Measurements from ENCODE around the gene CPT2.
"Not testable (repeated sequence)": the region's sequence is repeated elsewhere in the genome, so short reads cannot be mapped to it uniquely, and the experiment has no call there.

The CPT2 gene

GRCh38 chr1:53166912-53167311, 29.7 kb upstream of the CPT2 start:
- Mint-ChIP-seq H3K4me1 (no peaks in the 10 kb centered on the region), H3K9me3 (no peaks in the 10 kb centered on the region), H3K27ac (no peak overlapping the region), H3K4me3 (no peak overlapping the region), H3K36me3 (no peaks in the 10 kb centered on the region), H3K27me3 (peaks cover 6 to 44% of the 10 kb centered on the region in 2 donors)
- DNase-seq (no peak), ATAC-seq (replicated peaks) (no peak)

GRCh38 chr1:53172426-53173128, 24.0 kb upstream of the CPT2 start:
- ATAC-seq (replicated peaks) = peak; percentile 98 to 99
- H3K4me3 Mint-ChIP-seq = peak overlapping the region in 1 of 2 donors; percentile 18

GRCh38 chr1:53174971-53175913, 21.4 kb upstream of the CPT2 start:
- Mint-ChIP-seq H3K4me3 (no peak overlapping the region), H3K9me3 (no peaks in the 10 kb centered on the region), H3K27ac (peak overlapping the region; percentile 57), H3K36me3 (no peaks in the 10 kb centered on the region), H3K27me3 (peaks cover 24 to 52% of the 10 kb centered on the region in 2 donors), H3K4me1 (peaks cover 8 to 14% of the 10 kb centered on the region in 2 donors)
- ATAC-seq (replicated peaks) (no peak), DNase-seq (no peak)

More at GRCh38 chr1:53172426-53173128, 24.0 kb upstream of the CPT2 start:
- Mint-ChIP-seq H3K27ac (peak overlapping the region; percentile 7), H3K36me3 (no peaks in the 10 kb centered on the region), H3K27me3 (peaks cover 19 to 40% of the 10 kb centered on the region in 2 donors), H3K9me3 (no peaks in the 10 kb centered on the region), H3K4me1 (peaks cover 8 to 14% of the 10 kb centered on the region in 2 donors)
- DNase-seq = peak; percentile 17

- H3K9me3 Mint-ChIP-seq = no peaks in the 10 kb centered on the region
- no peak overlapping the region for H3K27ac Mint-ChIP-seq
- DNase-seq = no peak
These were observed 20.0 kb upstream of the CPT2 start for GRCh38 chr1:53176452-53177208.

GRCh38 chr1:53180226-53180625, 16.4 kb upstream of the CPT2 start:
- Mint-ChIP-seq H3K27ac (no peak overlapping the region), H3K36me3 (no peaks in the 10 kb centered on the region)

More at GRCh38 chr1:53176452-53177208, 20.0 kb upstream of the CPT2 start:
- H3K36me3 Mint-ChIP-seq = no peaks in the 10 kb centered on the region
- no peak overlapping the region for H3K4me3 Mint-ChIP-seq
- H3K27me3 Mint-ChIP-seq = peaks cover 34 to 62% of the 10 kb centered on the region in 2 donors
- H3K4me1 Mint-ChIP-seq = peaks cover 8 to 14% of the 10 kb centered on the region in 2 donors
- no peak for ATAC-seq (replicated peaks)

GRCh38 chr1:53180951-53181350, 15.7 kb upstream of the CPT2 start:
- Mint-ChIP-seq H3K4me1 (no peaks in the 10 kb centered on the region), H3K36me3 (no peaks in the 10 kb centered on the region)

More at GRCh38 chr1:53180226-53180625, 16.4 kb upstream of the CPT2 start:
- peaks cover 34 to 44% of the 10 kb centered on the region in 2 donors for H3K27me3 Mint-ChIP-seq
- DNase-seq (no peak), ATAC-seq (replicated peaks) (no peak)
- no peaks in the 10 kb centered on the region for H3K4me1 Mint-ChIP-seq
- no peak overlapping the region for H3K4me3 Mint-ChIP-seq
- H3K9me3 Mint-ChIP-seq = no peaks in the 10 kb centered on the region

GRCh38 chr1:53182111-53182593, 14.5 kb upstream of the CPT2 start:
- peak; percentile 57 for DNase-seq
- peak; percentile 90 to 92 for ATAC-seq (replicated peaks)
- Mint-ChIP-seq H3K27ac (no peak overlapping the region), H3K27me3 (peaks cover 23 to 33% of the 10 kb centered on the region in 2 donors), H3K4me3 (no peak overlapping the region), H3K36me3 (no peaks in the 10 kb centered on the region), H3K9me3 (no peaks in the 10 kb centered on the region), H3K4me1 (no peaks in the 10 kb centered on the region)

More at GRCh38 chr1:53180951-53181350, 15.7 kb upstream of the CPT2 start:
- Mint-ChIP-seq H3K27ac (no peak overlapping the region), H3K27me3 (peaks cover 29 to 38% of the 10 kb centered on the region in 2 donors), H3K4me3 (no peak overlapping the region), H3K9me3 (no peaks in the 10 kb centered on the region)
- no peak for DNase-seq
- ATAC-seq (replicated peaks) = no peak

GRCh38 chr1:53182716-53183094, 13.9 kb upstream of the CPT2 start:
- H3K36me3 Mint-ChIP-seq = no peaks in the 10 kb centered on the region
- H3K9me3 Mint-ChIP-seq = no peaks in the 10 kb centered on the region
- ATAC-seq (replicated peaks) (no peak), DNase-seq (no peak)
- no peak overlapping the region for H3K4me3 Mint-ChIP-seq
- peaks cover 22 to 33% of the 10 kb centered on the region in 2 donors for H3K27me3 Mint-ChIP-seq
- H3K4me1 Mint-ChIP-seq = no peaks in the 10 kb centered on the region
- no peak overlapping the region for H3K27ac Mint-ChIP-seq

GRCh38 chr1:53183095-53183990, 13.3 kb upstream of the CPT2 start:
- DNase-seq = no peak
- H3K9me3 Mint-ChIP-seq = no peaks in the 10 kb centered on the region
- ATAC-seq (replicated peaks) = no peak
- H3K4me3 Mint-ChIP-seq = no peak overlapping the region
- H3K27me3 Mint-ChIP-seq = peaks cover 21 to 33% of the 10 kb centered on the region in 2 donors
- no peaks in the 10 kb centered on the region for H3K36me3 Mint-ChIP-seq
- H3K4me1 Mint-ChIP-seq = no peaks in the 10 kb centered on the region
- H3K27ac Mint-ChIP-seq = no peak overlapping the region

- not testable (repeated sequence) for DNase-seq; H3K9me3 Mint-ChIP-seq; H3K27ac Mint-ChIP-seq; H3K36me3 Mint-ChIP-seq; H3K4me3 Mint-ChIP-seq; ATAC-seq (replicated peaks); H3K4me1 Mint-ChIP-seq
- peaks cover 12 to 29% of the 10 kb centered on the region in 2 donors for H3K27me3 Mint-ChIP-seq
These were observed 10.7 kb upstream of the CPT2 start for GRCh38 chr1:53185955-53186297.

GRCh38 chr1:53186533-53186932, 10.1 kb upstream of the CPT2 start:
- Mint-ChIP-seq H3K9me3 (no peaks in the 10 kb centered on the region), H3K36me3 (no peaks in the 10 kb centered on the region), H3K27me3 (peaks cover 9 to 26% of the 10 kb centered on the region in 2 donors), H3K4me1 (no peaks in the 10 kb centered on the region), H3K4me3 (no peak overlapping the region), H3K27ac (no peak overlapping the region)
- DNase-seq (no peak), ATAC-seq (replicated peaks) (no peak)

- DNase-seq (no peak), ATAC-seq (replicated peaks) (no peak)
- Mint-ChIP-seq H3K9me3 (peaks cover 2 to 3% of the 10 kb centered on the region in 2 donors), H3K4me3 (no peak overlapping the region), H3K36me3 (no peaks in the 10 kb centered on the region), H3K27ac (no peak overlapping the region), H3K27me3 (peaks cover 9 to 26% of the 10 kb centered on the region in 2 donors), H3K4me1 (no peaks in the 10 kb centered on the region)
These were observed 9.2 kb upstream of the CPT2 start for GRCh38 chr1:53187401-53187800.

GRCh38 chr1:53188099-53188498, 8.5 kb upstream of the CPT2 start:
- H3K27ac Mint-ChIP-seq = no peak overlapping the region
- DNase-seq (no peak), ATAC-seq (replicated peaks) (no peak)
- H3K9me3 Mint-ChIP-seq = peaks cover 2 to 4% of the 10 kb centered on the region in 2 donors
- no peaks in the 10 kb centered on the region for H3K36me3 Mint-ChIP-seq
- no peaks in the 10 kb centered on the region for H3K4me1 Mint-ChIP-seq
- no peak overlapping the region for H3K4me3 Mint-ChIP-seq
- H3K27me3 Mint-ChIP-seq = peaks cover 9 to 26% of the 10 kb centered on the region in 2 donors
